ENCODE data around the gene STRIP1.

STRIP1 gene

DNA sequence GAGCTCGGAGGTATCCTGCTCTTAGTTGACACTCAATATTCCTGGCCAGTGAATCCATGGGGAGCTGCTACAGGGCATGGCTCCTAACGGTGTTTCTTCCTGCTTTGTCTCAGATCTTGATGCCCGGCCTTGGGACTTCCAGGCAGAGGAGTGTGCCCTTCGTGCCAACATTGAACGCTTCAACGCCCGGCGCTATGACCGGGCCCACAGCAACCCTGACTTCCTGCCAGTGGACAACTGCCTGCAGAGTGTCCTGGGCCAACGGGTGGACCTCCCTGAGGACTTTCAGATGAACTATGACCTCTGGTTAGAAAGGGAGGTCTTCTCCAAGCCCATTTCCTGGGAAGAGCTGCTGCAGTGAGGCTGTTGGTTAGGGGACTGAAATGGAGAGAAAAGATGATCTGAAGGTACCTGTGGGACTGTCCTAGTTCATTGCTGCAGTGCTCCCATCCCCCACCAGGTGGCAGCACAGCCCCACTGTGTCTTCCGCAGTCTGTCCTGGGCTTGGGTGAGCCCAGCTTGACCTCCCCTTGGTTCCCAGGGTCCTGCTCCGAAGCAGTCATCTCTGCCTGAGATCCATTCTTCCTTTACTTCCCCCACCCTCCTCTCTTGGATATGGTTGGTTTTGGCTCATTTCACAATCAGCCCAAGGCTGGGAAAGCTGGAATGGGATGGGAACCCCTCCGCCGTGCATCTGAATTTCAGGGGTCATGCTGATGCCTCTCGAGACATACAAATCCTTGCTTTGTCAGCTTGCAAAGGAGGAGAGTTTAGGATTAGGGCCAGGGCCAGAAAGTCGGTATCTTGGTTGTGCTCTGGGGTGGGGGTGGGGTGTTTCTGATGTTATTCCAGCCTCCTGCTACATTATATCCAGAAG, 19.4 kb downstream of the STRIP1 start:
- DNase-seq, result peak; percentile 31

DNA sequence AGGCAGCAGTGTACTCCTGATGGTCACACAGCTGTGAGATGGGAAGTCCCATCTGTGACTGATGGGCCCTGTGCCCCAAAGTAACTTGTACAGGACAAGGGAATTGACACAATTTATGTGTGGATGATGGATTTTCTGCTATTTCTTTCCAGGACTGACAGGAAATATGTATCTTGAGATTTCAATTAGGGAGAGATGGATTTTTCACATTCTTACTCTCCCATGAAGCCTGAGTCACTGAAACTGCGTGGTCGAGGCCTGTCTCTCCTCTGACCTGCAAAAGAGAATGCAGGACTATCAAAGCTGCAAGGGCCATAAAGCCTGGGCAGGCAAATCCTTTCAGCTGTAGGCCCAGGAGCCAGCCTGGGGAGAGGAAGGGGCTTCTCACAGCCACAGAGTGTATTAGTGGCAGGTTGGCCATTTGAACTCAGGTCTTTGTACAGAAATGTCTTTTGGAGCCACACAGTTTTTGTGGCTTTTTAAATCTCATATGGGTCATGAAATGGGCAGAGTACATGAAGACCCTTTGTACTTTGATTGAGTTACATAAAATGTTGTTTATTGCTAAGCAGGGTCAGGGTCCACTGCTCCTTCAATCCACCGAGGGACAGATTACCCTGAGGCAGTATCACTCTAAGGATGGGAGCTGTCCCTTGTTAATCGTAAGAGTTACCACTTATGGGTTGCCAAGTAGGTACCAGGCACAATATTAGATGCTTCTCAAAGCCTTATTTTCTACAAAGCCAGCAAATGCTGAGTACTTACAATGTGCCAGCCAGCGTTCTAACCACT, 21.3 kb downstream of the STRIP1 start:
- DNase-seq, result no peak

DNA sequence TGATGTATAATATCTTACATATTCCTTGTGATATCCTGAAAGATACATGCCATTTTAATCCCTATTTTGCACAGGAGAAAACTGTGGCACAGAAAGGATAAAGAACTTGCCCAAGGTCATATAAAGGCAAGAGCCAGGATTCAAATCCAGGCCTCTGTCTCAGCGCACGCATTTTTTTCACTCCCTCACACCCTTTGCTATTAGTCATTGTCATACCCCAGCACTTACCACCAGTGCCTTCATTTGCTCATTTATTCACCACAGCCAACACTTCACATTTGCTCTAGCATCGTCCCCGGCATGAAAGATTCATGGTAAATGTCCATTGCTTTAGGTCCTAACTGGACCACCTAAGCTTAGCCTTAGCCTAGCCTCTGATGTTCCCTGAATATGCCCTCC, 21.9 kb downstream of the STRIP1 start:
- DNase-seq, result no peak

DNA sequence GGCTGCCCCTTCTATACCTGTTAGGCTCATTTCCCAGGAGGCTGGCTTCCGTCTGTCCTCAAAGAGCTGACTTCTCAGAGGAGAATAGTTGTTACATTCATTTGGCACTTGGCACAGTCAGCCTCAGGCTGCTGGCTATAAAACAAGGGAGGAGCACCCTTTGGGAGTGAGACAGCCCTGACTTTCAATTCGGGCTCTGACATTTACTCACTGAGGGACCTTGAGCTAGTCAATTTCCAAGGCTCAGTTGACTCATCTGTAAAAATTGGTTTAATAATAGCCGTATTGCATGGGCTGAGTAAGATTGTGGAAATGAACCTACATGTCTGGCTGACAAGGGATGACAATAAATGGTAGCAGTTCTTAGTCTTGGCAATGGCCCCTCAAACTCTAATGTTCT, 22.4 kb downstream of the STRIP1 start:
- no peak for DNase-seq

DNA sequence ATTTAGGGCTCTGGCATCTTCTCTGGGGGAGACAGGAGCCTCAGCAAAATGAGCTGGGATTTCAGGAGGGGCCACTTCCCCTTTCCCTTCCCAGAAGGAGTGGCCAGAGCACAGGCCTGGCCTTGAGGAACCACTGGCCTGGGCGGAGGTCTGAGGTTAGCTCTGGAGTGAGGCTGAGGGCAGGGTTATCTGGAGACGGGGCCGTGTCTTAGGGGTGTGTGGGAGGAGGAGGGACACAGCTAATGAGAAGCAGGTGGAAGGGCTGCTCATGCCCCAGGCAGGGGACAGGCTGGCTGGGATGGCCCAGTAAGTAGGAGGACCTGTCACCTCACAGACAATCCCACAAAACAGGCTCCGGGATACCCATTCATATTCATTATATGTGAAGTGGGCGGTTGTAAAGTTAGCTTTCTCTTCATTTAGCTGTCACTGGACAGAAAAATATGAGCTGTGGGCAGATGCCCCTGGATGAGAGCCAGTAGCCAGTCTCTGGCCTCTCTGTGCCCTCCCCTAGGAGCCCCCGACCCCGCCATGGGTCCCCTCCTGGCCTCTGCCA, 23.6 kb downstream of the STRIP1 start:
- no peak for DNase-seq

DNA sequence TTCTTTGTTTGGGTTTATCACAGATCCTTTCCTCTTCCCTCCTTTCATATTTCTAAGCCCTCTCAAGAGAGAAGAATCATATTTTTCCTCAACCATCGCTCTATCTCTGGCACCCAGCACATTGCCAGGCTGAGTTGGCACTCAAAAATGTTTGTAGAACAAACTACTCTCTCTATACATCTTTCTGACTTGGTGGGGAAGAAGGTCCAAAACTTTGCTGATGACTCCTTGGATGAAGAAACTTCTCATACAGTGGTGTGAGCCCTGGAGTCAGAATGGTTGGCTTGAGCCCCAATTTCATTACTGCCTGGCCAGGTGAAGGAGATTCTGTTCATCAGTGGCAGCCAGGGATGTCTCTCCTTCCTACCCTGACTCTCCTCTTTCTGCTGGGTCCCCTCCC, 24.2 kb downstream of the STRIP1 start:
- DNase-seq, result no peak

DNA sequence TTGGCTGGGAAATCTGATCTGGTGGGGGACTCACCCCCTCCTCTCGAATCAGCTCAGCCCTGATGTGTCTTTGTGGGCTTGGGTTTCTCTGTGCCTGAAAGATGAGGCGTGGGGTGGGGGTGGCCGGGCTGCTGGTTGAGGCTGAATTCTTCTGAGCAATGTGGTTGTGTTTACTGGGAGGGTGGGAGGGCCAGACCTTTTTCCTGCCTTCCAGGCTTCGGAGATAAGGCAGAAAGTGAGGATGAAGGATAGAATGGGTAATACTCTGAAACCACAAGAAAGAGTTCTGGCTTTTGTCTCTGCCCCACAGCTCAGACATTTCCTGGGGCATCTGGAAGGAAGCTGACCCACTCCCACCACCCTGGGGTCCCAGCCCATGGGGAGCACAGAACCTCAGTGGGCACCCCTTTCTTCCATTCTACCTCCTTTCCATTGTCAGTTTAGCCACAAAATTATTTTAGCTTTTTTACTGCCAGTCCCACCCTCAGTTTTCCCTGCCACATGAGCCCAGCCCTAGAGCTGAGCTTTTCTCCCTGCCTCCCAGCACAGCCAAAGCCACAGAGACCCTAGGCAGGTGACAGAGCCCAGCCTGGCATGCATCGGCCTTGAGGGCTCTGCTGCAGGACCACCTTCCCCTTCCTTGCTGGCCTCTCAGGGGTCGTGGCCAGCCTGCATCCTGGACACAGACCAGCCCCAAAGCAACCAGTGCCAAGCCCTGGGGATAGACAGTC, 24.9 kb downstream of the STRIP1 start:
- DNase-seq, result no peak

DNA sequence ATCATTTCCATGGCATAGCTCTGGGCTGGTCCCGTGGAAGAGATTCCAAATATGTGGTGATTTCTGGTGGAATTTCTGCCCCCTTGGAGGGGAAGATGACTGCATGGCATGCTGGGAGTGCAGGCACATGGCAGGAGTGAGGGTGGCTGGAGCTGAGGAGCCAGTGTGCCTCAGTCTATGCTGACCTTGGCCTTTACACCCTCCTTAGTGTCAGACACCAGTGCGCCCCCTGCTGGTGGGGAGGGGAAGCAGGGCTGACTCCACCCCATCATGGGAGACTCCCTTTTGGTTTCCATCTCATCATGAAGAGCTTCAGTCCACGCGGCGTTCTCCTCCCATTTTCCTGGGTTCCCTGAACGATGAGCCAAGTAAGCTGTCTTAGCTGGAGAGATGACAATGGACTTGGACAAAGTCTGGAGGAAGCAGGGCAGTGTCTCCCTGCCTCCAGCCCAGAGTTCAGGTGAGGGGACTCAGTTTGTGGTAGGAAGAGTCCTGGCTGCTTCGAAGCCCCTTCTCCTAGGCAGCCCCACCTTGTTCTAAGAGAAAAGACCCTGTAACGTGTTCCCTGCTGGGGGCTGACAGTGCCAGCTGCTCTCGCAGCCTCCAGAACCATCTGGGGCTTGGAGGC, 25.7 kb downstream of the STRIP1 start:
- DNase-seq, result peak; percentile 3

DNA sequence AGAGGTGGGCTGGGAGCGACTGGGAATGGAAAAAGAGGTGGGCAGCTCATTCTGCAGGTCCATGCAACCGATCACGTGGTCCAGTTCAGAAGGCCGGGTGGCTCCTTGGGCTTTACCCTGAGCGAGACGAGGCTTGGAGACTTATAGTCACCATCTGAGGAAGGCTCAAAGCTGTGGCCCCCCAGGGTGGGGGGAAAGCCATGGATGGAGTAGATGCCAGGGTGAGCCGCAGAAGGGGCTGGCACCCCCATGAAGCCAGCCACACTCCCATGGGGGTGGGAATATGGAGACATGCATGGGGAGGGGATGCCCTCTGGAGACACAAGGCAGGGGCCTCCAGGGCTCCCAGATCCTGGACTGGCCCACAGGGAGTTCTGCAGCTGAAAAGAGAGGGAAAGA, 26.2 kb downstream of the STRIP1 start:
- DNase-seq, result no peak

DNA sequence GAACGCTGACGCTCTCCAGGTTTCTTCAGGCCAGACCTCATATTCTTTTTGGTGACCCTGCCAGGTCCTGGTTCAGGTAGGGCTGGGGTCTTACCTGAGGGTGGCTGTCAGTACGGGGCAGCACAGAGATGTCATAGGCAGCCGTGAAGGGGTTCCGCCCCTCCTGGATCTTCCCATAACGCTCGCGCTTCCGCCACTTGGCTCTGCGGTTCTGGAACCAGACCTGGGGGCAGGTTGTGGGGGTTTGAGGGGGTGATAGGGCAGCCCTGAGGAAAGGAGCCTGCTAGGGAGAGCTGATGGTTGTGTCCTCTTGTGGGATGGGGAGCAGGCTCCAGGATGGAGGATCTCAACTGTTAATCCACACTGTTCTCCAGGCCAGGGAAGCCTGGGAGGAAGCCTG, 26.9 kb downstream of the STRIP1 start:
- DNase-seq, result no peak

DNA sequence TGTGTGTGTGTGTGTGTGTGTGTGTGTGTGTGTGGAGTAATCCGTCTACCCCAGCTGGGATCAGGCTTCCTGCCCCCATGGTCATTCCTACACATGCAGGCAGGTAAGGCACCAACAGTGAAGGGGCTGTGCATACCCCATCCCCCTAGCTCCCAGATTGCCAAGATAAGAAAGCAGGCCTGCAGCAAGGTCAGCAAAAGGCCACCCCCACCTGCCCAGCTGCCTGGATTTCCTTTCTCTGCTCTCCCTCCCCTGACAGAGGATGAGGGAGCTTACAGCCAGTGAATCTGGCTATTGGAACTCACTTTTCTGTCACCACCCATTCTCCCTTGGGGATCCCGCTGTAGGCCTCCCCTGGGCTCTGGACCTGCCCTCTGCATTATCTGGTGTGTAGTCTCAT, 28.2 kb downstream of the STRIP1 start:
- no peak for DNase-seq

DNA sequence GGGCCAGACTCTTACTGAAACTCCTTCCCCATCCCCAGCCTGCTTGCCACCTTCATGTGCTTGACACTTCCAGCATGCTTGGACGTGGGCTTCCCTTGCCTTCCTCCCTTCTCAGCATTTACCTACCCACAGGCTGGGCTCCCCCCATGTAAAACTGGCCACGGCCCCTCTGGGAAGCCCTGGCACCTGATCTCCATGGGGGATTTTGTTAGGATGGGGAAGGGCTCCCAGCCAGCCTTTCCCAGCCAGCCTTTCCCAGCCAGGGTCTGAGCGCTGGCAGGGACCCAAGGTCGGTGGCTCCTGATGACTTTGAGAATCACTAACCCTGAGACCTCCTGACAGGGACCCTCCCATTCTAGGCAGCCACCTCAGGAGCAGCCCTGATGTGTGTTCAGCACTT, 29.4 kb downstream of the STRIP1 start:
- DNase-seq, result no peak

DNA sequence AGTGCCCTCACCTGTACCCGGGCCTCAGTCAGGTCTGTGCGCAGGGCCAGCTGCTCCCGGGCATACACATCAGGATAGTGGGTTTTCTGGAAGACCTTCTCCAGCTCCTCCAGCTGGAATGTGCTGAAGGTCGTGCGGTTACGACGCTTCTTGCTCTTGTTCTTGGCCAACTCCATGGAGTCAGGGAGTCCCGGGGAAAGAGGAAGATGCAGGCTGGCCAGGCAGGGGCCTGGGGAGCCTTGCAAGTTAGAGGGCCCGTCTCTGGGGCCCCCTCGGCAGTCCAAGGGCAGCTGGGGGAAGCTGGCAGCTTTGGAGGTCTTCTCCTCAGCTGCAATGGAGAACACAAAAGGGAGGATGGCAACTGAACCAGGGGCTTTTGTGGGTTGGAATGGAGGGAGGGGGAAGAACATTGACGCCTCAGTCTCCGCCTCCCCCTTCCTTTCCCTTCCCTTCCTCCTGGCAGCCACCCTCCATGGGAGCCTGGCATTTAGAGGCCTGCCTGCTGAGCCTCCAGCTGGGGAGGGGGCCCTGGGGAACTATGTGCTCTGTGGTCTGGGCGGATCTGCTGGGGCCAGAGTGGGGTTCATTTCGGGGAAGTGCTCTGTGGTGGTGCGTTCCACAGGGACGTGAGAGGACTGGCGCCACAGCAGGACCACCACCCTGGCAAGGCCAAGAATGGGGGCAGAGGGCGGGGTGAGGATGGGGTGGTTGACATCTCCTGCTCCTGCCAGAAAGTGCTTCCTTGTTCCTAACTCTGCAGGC, 30.3 kb downstream of the STRIP1 start:
- no peak for DNase-seq

DNA sequence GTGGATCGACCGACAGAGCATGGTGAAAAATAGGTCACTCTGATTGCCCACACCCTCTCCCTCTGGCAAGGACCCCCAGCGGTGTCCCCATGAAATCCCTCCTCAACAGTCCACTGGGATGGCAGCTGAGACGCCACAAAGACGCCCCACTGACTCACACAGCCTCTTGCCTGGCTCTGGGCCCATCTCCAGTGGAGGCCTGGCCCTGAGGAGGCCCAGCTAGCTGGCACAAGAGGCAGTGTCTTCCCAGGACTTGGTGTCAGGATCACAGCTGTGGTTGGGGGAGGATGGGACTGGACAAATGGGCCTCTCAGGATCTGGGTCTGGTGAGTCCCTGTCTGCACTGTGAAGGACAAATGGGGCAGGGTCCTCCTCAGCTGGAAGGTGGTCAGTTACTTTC, 31.4 kb downstream of the STRIP1 start:
- DNase-seq, result no peak

DNA sequence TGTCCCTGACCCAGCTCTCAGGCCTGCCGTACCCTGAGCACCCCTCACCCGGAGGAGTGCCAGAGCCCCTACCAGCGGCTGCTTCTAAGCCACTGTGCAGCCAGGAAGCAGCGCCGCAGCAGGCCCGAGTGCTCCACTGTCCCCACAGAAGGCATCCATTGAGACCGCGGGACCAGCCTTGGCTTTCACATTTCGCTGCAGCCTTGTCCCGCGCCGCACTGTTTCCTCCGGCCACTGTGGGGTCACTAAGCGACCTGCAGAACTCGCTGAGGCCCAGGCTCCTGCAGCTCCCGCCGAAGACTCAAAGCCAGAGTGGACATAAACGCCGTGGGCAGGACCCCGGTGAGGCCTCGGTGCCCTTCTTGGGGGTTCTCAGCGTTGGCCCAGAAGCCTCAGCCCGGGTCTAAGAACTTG, 33.1 kb downstream of the STRIP1 start:
- DNase-seq, result no peak

DNA sequence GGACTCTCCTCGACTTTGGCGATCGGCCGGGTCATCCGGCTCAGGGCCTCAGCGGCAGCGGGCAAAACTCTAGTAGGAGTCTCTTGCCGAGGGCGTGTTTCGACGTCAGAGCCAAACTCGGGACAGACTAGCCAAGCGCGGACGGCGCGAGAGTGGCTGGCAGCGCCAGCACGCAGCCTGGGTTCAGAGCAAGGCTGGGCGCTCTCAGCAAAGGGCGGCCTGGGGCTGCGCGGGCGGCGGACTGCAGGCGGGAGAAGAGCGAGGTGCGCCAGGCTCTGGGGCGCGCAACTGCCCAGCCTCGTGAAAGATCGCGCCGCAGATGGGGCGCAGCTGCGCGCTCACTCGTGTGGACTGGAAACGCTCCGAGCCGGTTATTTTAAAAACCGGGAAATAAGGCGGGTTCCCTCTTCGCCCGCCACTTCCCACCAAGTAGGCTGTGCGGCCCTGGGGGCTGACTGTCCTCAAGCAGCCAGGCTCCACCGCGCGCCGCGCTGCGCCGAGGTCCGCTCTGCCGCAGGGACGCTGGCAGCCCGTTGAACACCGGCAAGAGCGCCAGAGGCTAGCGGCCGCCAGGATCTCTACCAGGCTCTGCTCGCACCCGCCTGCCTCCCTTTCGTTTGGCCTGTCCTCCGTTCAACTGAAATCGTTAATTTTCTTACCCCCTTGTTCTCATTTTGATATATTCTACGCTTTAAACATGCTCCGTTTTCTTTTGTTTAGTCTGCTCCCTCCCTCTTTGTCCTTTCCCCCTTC, 33.6 kb downstream of the STRIP1 start:
- DNase-seq, result no peak

DNA sequence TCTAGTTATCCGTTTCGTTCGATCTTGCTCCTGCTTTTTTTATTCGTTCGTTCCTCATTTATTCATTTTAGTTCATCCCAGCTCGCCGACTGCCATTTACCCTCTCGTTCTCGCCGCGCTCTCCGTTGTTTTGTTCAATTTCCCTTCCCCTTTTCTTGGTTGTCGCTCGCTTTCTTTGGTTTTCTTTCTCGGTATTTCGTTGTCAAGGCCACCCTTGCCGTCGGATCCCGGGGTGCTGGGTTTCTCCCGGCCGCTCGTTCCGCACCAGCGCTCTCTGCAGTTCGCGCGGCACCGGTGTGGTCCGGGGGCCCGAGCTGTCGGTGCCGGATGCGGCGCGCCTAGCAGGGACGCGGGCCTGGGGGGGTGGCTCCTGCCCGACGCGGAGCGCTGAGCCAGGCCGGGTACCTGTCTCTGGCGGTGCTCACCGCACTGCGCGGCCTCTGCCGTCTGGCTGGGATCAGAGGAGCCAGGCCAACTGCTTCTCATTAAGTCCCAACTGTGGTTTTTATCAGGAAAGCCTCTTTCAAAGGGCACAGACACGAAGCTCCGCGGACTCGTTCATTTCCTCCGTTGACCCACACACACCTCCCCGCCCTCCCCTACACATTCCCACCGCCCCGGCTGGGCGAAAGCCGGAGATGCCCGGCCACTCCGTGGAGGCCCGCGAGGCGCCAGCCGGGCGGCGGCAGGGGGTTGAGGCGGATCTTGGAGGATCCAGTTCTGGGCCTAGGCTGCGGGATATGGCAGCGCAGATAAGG, 34.4 kb downstream of the STRIP1 start:
- DNase-seq, result no peak

DNA sequence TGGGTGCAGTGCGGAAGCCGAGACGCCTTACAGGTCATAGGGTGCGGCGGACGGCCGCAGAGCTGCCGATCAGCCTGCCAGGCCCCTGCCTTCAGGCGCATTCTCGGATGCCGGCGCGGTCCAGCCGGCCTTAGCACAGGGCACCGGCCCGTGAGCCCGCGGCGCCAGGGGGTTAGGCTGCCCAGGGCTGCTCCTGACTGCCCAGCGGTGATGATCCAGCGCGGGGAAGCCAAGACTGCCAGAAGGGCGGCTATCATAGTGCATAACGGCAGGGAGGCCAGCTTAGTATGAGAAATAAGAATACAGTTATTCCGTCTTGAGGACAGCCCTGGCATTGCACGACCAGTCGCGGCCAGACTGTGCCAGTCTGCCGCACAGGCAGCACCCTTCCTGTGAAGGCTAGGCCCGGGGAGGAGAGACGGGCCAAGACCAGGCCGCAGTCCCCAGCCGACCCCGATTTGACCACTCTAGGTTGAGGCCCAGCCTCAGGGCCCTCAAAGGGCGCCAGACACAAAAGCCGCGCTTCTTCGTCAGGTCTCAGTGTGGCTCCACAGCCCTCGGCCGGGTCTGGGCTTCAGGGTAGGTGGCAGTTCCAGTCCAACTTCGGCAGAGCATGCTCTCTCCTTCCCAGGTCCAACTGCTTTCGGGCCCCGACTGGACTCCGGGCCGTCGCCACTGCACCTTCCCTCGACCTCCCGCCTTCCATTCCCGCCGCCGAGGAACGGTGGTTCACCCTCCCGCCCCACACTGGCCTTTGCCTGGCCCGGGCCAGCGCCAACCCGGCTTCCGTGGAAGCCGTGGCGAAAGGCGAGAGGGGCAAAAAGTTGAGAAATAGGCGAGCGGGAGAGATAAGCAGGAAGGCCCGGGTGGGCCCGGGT, 35.2 kb downstream of the STRIP1 start:
- no peak for DNase-seq

DNA sequence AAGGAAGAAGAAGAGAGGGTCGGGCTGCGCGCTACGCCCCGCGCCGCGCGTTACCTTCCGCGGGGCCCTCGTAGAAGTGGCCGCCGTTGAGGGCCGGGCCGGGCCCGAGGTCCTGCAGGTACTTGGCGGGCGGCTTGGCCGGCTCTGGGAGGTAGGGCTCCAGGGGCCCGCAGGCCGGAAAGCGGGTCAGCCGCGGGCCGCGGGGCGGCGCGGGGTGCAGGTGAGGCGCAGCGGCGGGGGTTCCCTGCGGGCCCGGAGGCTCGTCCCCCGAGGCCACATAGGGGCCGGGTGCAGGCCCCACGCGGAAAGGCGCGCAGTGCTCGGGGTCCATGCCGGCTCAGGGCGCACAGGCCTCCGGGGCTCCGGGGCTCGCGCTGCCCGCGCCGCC, 35.9 kb downstream of the STRIP1 start:
- no peak for DNase-seq

All from GDM1 (cell line).